Measurements from ENCODE around the gene RAB28. TPM values are rescaled to one million over a fixed set of nuclear protein-coding genes. Genes with fewer than 3 reads are reported as not detected.

RAB28 gene
- total and polyA plus RNA-seq, 4 donors, result 23.7 to 34.7 (median 33.0) TPM

DNA sequence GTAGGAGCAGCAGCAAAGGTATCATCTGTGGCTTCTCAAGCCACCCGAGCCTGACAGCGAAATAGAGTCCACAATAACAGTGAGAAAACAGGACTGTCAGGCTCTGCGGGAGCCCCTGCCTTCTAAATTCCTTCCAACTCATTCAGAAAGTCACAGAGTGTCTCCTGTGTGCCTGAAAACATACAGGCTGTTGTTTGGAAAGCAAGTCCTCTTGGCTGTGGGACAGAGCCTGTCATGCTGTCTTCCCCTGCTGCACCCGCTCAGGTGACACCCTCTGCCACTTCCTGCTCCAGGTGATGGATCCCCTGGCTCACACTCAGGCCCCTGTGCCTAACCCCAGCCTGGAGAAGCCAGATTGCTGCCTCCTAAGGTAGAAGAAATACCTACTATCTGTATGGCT is 152.3 kb downstream of the RAB28 start:
- Histone ChIP-seq H3K9me3 (ENCODE audit: control insufficient read depth, insufficient read depth, low read length) (no peaks in the 10 kb centered on the region), H3K36me3 (ENCODE audit: control insufficient read depth, insufficient read depth, low read length) (no peaks in the 10 kb centered on the region), H3K4me3 (ENCODE audit: low read depth, low read length) (no peak overlapping the region), H3K27ac (ENCODE audit: low read depth, low read length) (no peak overlapping the region), H3K27me3 (ENCODE audit: control insufficient read depth, insufficient read depth, low read length) (no peaks in the 10 kb centered on the region), H3K4me1 (ENCODE audit: control insufficient read depth, insufficient read depth, low read length) (no peaks in the 10 kb centered on the region)
- 71% methylated on average over 4 of the region's 4 CpGs for WGBS (ENCODE audit: insufficient coverage)
- DNase-seq (ENCODE audit: low read depth in 4 of 6, low spot score in 6 of 6), result no peak

DNA sequence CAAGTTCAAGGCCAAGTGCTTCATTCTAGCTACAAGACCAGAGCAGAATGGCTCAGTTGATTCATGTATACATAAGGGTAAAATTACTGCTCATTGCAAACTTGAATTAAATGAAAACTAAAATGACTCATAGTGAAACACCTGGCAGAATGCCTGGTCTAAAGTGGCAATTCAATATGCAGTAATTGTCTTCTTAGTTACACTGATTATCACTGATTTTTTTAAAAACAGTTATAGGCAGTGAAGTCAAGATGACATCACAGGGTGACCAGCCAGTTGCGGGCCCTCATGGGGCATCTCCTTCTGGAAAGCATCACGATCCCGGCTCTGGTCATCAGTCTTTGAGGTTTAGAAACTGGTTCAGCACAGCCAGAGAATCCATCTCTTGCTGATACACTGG is 154.2 kb downstream of the RAB28 start:
- 83% methylated on average over 3 of the region's 3 CpGs for WGBS (ENCODE audit: insufficient coverage)

DNA sequence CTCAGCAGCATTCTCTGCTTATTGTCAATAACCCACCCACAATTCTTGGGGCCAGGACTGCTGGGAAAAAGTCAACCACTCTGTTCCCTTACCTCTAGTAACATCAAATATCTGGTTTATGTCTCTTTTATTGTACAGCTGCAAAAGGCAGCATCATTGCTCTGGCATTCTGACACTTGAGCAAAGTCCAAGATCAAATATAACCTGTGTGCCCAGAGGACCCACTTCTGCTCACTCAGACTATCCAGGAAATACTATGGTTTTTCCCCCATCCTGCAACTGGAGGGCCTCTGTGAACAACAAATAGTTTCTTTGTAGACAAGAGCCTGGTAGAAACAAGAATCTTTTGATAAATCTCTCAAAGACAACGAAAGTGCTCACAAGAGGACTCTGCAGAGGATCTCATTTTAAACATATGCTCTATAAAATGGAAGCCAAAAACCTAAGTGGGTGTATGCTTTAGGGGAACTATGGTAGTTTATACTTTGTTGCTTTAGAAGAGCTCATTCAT is 154.7 kb downstream of the RAB28 start:
- H3K27me3 ChIP-seq (ENCODE audit: control insufficient read depth, insufficient read depth, low read length), result no peaks in the 10 kb centered on the region
- no peaks in the 10 kb centered on the region for H3K36me3 ChIP-seq (ENCODE audit: control insufficient read depth, insufficient read depth, low read length)
- no peaks in the 10 kb centered on the region for H3K9me3 ChIP-seq (ENCODE audit: control insufficient read depth, insufficient read depth, low read length)
- no peak overlapping the region for H3K4me3 ChIP-seq (ENCODE audit: low read depth, low read length)
- DNase-seq (ENCODE audit: low read depth in 4 of 6, low spot score in 6 of 6), result peak in 1 of 6 donors; percentile 2
- no peak overlapping the region for H3K27ac ChIP-seq (ENCODE audit: low read depth, low read length)
- WGBS (ENCODE audit: insufficient coverage), result no CpG with 5 or more reads among the region's 1 CpG
- no peaks in the 10 kb centered on the region for H3K4me1 ChIP-seq (ENCODE audit: control insufficient read depth, insufficient read depth, low read length)

More for the DNA sequence above, 154.2 kb downstream of the RAB28 start:
- Histone ChIP-seq H3K4me3 (ENCODE audit: low read depth, low read length) (no peak overlapping the region), H3K4me1 (ENCODE audit: control insufficient read depth, insufficient read depth, low read length) (no peaks in the 10 kb centered on the region), H3K36me3 (ENCODE audit: control insufficient read depth, insufficient read depth, low read length) (no peaks in the 10 kb centered on the region), H3K27me3 (ENCODE audit: control insufficient read depth, insufficient read depth, low read length) (no peaks in the 10 kb centered on the region), H3K9me3 (ENCODE audit: control insufficient read depth, insufficient read depth, low read length) (no peaks in the 10 kb centered on the region), H3K27ac (ENCODE audit: low read depth, low read length) (no peak overlapping the region)
- DNase-seq (ENCODE audit: low read depth in 4 of 6, low spot score in 6 of 6), result peak in 1 of 6 donors; percentile 56

DNA sequence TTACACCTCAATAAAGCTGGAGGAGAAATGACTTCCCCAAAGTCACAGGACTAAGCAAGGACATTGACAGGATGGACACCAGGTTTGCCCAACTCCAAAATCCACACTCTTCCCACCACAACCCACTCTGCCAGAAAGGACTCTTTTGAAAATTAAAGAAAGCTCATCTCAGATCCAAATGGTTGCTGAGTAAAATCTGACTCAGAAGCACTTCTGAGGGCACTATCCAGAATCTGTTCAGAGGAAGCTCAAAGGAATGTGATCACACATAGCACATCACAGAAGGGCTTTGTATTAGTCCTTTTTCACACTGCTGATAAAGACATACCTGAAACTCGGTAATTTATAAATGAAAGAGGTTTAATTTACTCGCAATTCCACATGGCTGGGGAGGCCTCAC is 155.5 kb downstream of the RAB28 start:
- Histone ChIP-seq H3K9me3 (ENCODE audit: control insufficient read depth, insufficient read depth, low read length) (no peaks in the 10 kb centered on the region), H3K27ac (ENCODE audit: low read depth, low read length) (no peak overlapping the region), H3K4me3 (ENCODE audit: low read depth, low read length) (no peak overlapping the region), H3K27me3 (ENCODE audit: control insufficient read depth, insufficient read depth, low read length) (no peaks in the 10 kb centered on the region), H3K4me1 (ENCODE audit: control insufficient read depth, insufficient read depth, low read length) (no peaks in the 10 kb centered on the region), H3K36me3 (ENCODE audit: control insufficient read depth, insufficient read depth, low read length) (no peaks in the 10 kb centered on the region)
- WGBS (ENCODE audit: insufficient coverage), result 100% methylated on average over 1 of the region's 2 CpGs
- no peak for DNase-seq (ENCODE audit: low read depth in 4 of 6, low spot score in 6 of 6)

DNA sequence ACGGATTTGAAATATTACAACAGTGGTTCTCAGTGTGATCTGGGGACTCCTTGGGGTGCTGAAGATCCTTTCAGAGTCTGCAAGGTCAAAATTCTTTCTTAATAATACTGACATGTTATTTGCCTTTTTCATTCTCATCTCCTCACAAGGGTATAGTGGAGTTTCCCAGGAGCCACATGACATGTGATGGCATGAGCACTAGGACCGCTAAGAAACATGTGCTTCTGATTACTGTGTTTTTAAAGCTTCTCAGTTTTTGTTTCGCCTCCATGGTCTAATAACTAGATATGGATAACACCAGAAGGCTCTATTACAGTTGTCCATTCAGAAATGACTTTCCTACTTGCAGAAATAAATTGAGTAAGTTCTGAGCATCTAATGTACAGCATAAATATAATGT is 156.1 kb downstream of the RAB28 start:
- Histone ChIP-seq H3K36me3 (ENCODE audit: control insufficient read depth, insufficient read depth, low read length) (no peaks in the 10 kb centered on the region), H3K4me3 (ENCODE audit: low read depth, low read length) (no peak overlapping the region), H3K4me1 (ENCODE audit: control insufficient read depth, insufficient read depth, low read length) (no peaks in the 10 kb centered on the region), H3K27ac (ENCODE audit: low read depth, low read length) (no peak overlapping the region), H3K27me3 (ENCODE audit: control insufficient read depth, insufficient read depth, low read length) (no peaks in the 10 kb centered on the region), H3K9me3 (ENCODE audit: control insufficient read depth, insufficient read depth, low read length) (no peaks in the 10 kb centered on the region)
- WGBS (ENCODE audit: insufficient coverage), result 71% methylated on average over 1 of the region's 3 CpGs
- DNase-seq (ENCODE audit: low read depth in 4 of 6, low spot score in 6 of 6), result no peak

DNA sequence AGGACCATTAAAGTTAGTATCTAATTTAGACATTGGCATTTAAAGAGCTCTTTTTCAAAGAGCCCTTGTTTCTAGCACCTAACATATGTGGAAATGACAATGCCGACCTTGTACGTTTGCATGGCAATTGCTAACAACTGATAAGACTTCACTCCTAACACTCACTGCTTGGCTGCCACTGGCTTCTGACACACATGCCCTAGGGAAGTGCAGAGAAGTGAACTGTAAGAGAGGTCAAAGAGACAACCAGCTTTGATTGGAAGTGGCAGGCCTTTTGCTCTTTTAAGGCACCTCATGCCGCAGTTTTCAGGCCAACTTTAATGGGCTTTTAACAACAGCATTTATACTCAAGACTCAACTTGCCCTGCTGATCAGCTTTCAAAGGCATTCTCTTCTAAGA is 158.4 kb downstream of the RAB28 start:
- H3K27ac ChIP-seq (ENCODE audit: low read depth, low read length), result no peak overlapping the region
- WGBS (ENCODE audit: insufficient coverage), result no CpG with 5 or more reads among the region's 3 CpGs
- DNase-seq (ENCODE audit: low read depth in 4 of 6, low spot score in 6 of 6), result no peak
- no peaks in the 10 kb centered on the region for H3K36me3 ChIP-seq (ENCODE audit: control insufficient read depth, insufficient read depth, low read length)
- no peaks in the 10 kb centered on the region for H3K27me3 ChIP-seq (ENCODE audit: control insufficient read depth, insufficient read depth, low read length)
- no peaks in the 10 kb centered on the region for H3K9me3 ChIP-seq (ENCODE audit: control insufficient read depth, insufficient read depth, low read length)
- no peaks in the 10 kb centered on the region for H3K4me1 ChIP-seq (ENCODE audit: control insufficient read depth, insufficient read depth, low read length)
- H3K4me3 ChIP-seq (ENCODE audit: low read depth, low read length), result no peak overlapping the region

DNA sequence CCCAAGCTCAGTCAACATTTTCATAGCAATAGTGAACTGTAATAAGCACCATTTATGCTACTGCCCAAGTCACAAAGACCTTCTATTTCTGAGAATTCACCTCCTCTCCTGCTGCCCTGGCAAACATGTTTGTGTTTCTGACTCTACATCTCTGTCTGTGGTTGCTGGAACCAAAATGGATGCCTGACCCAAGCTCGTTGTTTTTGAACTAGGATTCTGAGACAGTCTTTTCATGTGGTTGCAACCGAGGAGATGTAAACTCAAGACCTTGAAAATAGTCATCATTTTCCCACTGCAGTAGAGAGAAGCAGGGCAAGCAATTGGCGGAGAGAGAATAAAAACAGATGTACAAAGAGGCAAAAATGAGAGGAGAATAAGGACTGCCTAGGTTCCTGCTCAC is 160.2 kb downstream of the RAB28 start:
- no peak for DNase-seq (ENCODE audit: low read depth in 4 of 6, low spot score in 6 of 6)
- H3K9me3 ChIP-seq (ENCODE audit: control insufficient read depth, insufficient read depth, low read length), result no peaks in the 10 kb centered on the region
- H3K36me3 ChIP-seq (ENCODE audit: control insufficient read depth, insufficient read depth, low read length), result no peaks in the 10 kb centered on the region
- H3K4me1 ChIP-seq (ENCODE audit: control insufficient read depth, insufficient read depth, low read length), result no peaks in the 10 kb centered on the region
- no peak overlapping the region for H3K27ac ChIP-seq (ENCODE audit: low read depth, low read length)
- no peaks in the 10 kb centered on the region for H3K27me3 ChIP-seq (ENCODE audit: control insufficient read depth, insufficient read depth, low read length)
- WGBS (ENCODE audit: insufficient coverage), result no CpG with 5 or more reads among the region's 3 CpGs
- no peak overlapping the region for H3K4me3 ChIP-seq (ENCODE audit: low read depth, low read length)

DNA sequence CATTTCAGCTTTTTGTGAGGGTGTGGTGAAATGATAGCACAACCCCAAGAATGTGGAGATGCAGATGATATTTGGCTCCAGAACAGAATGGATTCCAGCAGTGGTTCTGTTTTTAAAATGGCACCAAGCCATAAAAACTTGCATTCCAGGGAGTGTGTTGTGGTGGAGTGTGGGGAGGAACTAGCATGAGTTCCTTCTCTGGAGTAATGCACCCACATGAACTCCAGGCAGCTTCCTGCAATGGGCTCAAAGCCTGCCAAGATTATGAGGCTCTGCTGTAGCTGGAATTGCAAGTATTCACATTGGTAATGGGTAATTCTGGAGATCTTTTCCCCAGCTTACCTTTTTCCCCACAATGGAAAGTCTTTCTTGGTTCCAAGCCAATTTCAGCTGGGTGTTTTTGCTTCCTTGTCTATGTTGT is 161.4 kb downstream of the RAB28 start:
- Histone ChIP-seq H3K27ac (ENCODE audit: low read depth, low read length) (no peak overlapping the region), H3K27me3 (ENCODE audit: control insufficient read depth, insufficient read depth, low read length) (no peaks in the 10 kb centered on the region), H3K9me3 (ENCODE audit: control insufficient read depth, insufficient read depth, low read length) (no peaks in the 10 kb centered on the region), H3K4me1 (ENCODE audit: control insufficient read depth, insufficient read depth, low read length) (no peaks in the 10 kb centered on the region), H3K36me3 (ENCODE audit: control insufficient read depth, insufficient read depth, low read length) (no peaks in the 10 kb centered on the region), H3K4me3 (ENCODE audit: low read depth, low read length) (no peak overlapping the region)
- DNase-seq (ENCODE audit: low read depth in 4 of 6, low spot score in 6 of 6), result no peak

Other genes with a start within 250 kb of the RAB28 start
- gene NKX3-2, start 60.2 kb upstream of the RAB28 start, total RNA-seq, result under 1 TPM; 0.20 to 0.28 TPM
- under 1 TPM; 0.51 to 0.60 TPM for gene NKX3-2, start 60.2 kb upstream of the RAB28 start, polyA plus RNA-seq (ENCODE audit: insufficient read length in 2 of 2)
- gene BOD1L1, start 143.4 kb upstream of the RAB28 start, total RNA-seq, result 10 to 100 TPM; 50.4 to 66.9 TPM
- 10 to 100 TPM; 52.1 to 53.2 TPM for gene BOD1L1, start 143.4 kb upstream of the RAB28 start, polyA plus RNA-seq (ENCODE audit: insufficient read length in 2 of 2)